Coronary artery (tissue), 2 donors: ENCODE results near the gene PHRF1.

Experiments used
- DNase-seq: peaks from one replicate; pipeline ENCODE4 v3.0.0-alpha.2; 2017; ENCODE audit warnings: low spot score
- H3K27ac ChIP-seq, 2 donors: fragments of 200-600 bp; sonication (generic); one replicate each; pipeline ENCODE4 v1.5.1; 2016 to 2019
- H3K4me3 ChIP-seq: fragments of 200-600 bp; sonication (generic); 2 replicates; pipeline ENCODE4 v1.5.1; 2016; ENCODE audit warnings: mild to moderate bottlenecking, moderate library complexity
- CTCF ChIP-seq: fragments of 200-600 bp; sonication (generic); IDR thresholded peaks from one replicate; pipeline ENCODE4 v1.5.1; 2019; ENCODE audit warnings: antibody characterized with exemption

The PHRF1 gene

GRCh38 chr11:563812-564578 is 12.3 kb upstream of the PHRF1 start:
- no peak for DNase-seq
- Histone ChIP-seq H3K4me3 (no peak overlapping the region), H3K27ac (no peak overlapping the region)
- no peak for TF ChIP-seq CTCF

- no peak for DNase-seq
- H3K27ac ChIP-seq = no peak overlapping the region
Observed at GRCh38 chr11:565921-566509, 10.3 kb upstream of the PHRF1 start.

GRCh38 chr11:567011-567628 is 9.2 kb upstream of the PHRF1 start:
- no peak overlapping the region for H3K4me3 ChIP-seq
- TF ChIP-seq CTCF = no peak
- H3K27ac ChIP-seq = peak overlapping the region in 1 of 2 donors; percentile 93
- no peak for DNase-seq

More at GRCh38 chr11:565921-566509, 10.3 kb upstream of the PHRF1 start:
- no peak for TF ChIP-seq CTCF
- H3K4me3 ChIP-seq = no peak overlapping the region

- DNase-seq = no peak
- peak overlapping the region; percentile 43 to 93 for H3K27ac ChIP-seq
- H3K4me3 ChIP-seq = peak overlapping the region; percentile 92
- TF ChIP-seq CTCF = no peak
Observed at GRCh38 chr11:567629-568292, 8.5 kb upstream of the PHRF1 start.

- no peak for TF ChIP-seq CTCF
- H3K4me3 ChIP-seq = peak overlapping the region; percentile 92
- H3K27ac ChIP-seq = peak overlapping the region; percentile 43 to 93
- peak; percentile 94 for DNase-seq
Observed at GRCh38 chr11:568306-569157, 7.7 kb upstream of the PHRF1 start.

GRCh38 chr11:569158-569885 is 6.9 kb upstream of the PHRF1 start:
- TF ChIP-seq CTCF = no peak
- DNase-seq = no peak
- peak overlapping the region; percentile 92 for H3K4me3 ChIP-seq
- H3K27ac ChIP-seq = peak overlapping the region; percentile 9 to 93
